ENCODE data around the gene GRIP2.

DNA sequence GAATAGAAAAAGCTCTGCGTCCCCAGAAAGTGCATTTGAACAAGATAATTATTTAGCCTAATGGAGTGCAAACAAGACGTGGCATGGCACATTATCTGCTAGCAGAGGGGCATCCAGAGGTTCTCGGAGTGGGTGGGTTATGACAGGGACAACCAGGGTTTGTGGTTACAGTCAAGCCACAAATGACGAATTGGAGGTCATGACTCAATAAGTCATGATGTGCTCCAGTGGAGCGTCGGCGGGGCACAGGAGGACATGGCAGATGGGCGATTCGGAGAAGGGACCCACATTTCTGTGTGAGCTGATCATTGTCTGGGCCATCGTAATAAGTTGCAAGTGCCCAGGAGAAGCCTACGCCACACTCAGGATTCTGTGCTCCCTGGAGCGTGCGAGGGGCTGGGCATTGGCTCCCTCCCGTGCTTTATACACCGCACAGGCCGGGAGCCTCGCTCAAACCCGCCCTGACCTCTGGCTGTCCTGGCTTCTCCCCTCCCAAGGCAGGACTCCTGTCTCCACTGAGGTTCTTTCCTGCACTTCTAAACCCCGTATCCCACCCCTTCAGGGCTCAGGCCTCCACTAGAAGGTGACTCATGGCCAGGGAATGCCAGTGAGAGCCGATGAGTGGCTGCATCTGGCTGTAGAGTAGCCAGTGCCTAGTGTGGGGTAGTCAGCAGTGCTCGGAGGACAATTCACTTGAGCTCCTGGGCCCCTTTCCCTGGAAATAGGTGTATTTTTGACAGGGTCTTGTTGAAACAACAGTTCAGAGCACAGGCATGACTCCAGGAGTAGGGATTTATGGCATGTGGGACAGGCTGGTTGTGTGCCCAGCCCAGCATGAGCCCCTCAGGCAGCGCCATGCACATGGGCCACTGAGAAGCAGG lies 67.4 kb downstream of the GRIP2 start:
- TF ChIP-seq, protein P1, sequence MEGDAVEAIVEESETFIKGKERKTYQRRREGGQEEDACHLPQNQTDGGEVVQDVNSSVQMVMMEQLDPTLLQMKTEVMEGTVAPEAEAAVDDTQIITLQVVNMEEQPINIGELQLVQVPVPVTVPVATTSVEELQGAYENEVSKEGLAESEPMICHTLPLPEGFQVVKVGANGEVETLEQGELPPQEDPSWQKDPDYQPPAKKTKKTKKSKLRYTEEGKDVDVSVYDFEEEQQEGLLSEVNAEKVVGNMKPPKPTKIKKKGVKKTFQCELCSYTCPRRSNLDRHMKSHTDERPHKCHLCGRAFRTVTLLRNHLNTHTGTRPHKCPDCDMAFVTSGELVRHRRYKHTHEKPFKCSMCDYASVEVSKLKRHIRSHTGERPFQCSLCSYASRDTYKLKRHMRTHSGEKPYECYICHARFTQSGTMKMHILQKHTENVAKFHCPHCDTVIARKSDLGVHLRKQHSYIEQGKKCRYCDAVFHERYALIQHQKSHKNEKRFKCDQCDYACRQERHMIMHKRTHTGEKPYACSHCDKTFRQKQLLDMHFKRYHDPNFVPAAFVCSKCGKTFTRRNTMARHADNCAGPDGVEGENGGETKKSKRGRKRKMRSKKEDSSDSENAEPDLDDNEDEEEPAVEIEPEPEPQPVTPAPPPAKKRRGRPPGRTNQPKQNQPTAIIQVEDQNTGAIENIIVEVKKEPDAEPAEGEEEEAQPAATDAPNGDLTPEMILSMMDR (IDR thresholded peaks at IDR 0.05): no peak
- no peak for TF ChIP-seq EZH2phosphoT487 (IDR thresholded peaks at IDR 0.05)
